ENCODE measurements around the gene SLC40A1. TPM values are rescaled to one million over a fixed set of nuclear protein-coding genes. Genes with fewer than 3 reads are reported as not detected.
A peak's percentile ranks its signal among the peaks of the same experiment; 100 is the strongest.

SLC40A1 gene
- total RNA-seq, 1 donor from 2014 or later: 133 TPM

- DNase-seq (ENCODE audit: low spot score): no peak
Measured at GRCh38 chr2:189601043-189601442, 20.5 kb upstream of the SLC40A1 start.

DNA sequence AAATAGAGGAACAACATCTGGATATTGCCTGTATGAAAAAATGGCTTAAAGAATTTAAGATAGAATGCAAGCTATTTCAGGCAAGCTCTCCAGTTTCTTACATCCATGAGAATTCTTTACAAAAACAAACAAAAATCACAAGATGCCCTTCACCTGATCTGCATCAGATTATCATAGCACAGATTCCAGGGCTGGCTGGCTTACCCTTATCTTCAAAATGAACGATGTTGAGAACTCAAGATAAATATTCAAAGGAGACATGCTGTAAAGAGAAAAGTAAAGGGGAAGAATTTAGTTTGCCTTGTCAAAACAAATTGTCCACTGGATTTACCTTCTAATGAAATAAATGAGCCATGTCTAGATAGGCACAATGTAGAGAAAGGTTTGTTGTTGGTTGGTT lies 18.7 kb upstream of the SLC40A1 start:
- DNase-seq (ENCODE audit: low spot score): peak; percentile 44

- DNase-seq (ENCODE audit: low spot score): no peak
Measured at GRCh38 chr2:189595417-189595816, 14.8 kb upstream of the SLC40A1 start.

- no peak for DNase-seq (ENCODE audit: low spot score)
Measured at GRCh38 chr2:189594305-189594704, 13.7 kb upstream of the SLC40A1 start.

DNA sequence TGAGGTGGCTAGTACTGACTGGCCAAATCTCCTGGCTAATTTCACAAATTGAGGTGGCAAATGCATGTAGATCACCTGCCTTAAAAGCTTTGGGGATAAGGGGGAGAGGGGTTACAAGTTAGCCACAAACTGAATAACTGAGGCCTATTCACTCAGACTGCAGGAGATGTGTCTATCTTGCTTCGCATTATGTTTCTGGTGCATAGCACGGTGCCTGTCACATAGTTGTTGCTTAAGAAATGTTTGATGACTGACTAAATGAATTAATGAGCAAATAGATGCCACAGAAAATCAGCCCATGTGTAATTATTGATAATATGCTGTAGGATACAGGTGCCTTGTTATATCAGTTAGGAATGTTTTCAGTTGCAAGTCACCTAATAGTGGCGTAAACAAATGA lies 12.5 kb upstream of the SLC40A1 start:
- no peak for DNase-seq (ENCODE audit: low spot score)

DNA sequence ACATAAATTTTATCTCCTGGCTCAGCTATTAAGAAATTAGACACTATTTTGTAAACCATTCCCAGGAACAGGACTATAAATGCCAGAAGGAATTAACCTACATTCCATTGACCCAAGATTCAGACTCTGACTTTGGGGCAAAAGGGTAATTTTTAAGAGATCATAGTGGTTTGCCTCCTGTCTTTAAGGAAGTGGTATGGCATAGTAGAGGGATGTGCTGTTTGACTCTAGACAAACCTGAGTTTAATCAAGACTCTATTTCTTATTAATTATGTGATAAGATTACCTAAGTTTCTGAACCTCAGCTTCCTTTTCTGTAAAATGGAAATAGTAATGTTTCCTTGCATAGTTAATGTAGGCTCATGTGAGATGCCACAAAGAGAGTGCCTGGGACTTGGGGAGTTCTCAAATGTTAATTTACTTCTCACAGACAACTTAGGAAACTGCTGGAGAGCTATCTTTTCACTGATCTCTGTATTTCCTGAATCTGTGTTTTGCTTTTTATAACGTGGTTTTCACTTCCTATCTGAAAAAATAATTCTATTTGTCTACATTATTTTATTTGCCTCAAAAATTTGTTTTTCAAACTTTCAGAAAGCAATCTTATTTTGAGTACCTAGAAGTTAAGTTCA lies 11.9 kb upstream of the SLC40A1 start:
- no peak for DNase-seq (ENCODE audit: low spot score)

DNA sequence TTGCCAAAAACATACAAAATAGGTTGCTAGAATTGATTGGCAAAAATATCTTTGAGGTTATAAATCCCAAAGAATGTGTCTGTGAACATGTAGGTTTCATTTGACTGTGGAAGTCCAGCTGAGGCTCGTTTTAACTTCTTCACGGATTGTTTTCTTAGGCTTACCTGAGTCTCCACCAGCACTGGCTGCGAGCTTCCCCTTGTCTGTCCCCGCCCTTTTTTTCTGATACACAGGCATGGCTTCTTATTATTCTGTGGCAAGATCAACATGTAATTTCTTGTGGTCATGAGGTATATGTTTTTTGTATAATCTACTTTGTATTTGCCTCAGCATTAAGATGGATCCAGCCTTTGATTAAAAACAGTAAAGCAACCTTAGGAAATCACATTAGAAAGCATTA lies 7.2 kb upstream of the SLC40A1 start:
- no peak for DNase-seq (ENCODE audit: low spot score)

DNA sequence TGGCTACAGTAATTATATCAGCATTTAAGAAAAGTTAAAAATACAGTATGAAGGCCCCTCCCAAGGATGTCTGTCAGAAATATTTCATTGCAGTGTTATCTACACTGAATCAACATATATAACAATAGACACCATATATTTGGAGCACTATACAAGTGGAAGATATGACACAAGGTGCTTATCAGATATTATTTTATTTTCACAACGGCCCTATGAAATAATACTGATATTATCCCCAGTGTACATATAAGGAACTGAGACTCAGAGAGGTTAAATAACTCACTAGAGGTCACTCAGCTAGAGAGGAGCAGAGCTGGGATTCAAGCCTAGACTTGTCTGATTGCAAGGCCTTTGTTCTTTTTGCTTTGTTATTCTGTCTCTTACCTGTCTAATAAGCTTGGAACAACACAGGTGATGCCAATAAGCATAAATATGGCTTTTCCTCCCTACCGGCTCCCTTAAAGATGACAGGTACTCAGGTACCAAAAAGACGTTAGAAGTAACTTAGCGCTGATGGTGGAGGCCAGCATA lies 4.7 kb upstream of the SLC40A1 start:
- DNase-seq (ENCODE audit: low spot score): no peak

DNA sequence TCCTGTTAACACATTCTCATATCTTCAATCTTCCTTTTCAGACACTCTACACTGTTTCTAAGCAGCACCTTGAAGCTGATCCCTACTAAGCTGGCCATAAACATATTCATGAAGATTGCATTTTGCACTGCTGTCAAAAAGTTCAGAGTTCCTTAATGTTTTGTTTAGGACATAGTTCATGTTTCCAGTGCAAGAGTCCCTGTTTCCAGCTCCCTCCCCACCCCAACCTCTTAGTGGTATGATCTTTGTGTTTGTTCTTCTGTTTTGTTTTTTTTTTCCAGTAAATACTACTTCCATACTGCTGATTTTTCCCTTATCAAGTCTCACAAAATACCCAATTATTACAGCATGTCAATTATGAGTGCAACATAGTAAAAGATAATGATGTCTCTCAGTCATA lies 4.1 kb upstream of the SLC40A1 start:
- no peak for DNase-seq (ENCODE audit: low spot score)

DNA sequence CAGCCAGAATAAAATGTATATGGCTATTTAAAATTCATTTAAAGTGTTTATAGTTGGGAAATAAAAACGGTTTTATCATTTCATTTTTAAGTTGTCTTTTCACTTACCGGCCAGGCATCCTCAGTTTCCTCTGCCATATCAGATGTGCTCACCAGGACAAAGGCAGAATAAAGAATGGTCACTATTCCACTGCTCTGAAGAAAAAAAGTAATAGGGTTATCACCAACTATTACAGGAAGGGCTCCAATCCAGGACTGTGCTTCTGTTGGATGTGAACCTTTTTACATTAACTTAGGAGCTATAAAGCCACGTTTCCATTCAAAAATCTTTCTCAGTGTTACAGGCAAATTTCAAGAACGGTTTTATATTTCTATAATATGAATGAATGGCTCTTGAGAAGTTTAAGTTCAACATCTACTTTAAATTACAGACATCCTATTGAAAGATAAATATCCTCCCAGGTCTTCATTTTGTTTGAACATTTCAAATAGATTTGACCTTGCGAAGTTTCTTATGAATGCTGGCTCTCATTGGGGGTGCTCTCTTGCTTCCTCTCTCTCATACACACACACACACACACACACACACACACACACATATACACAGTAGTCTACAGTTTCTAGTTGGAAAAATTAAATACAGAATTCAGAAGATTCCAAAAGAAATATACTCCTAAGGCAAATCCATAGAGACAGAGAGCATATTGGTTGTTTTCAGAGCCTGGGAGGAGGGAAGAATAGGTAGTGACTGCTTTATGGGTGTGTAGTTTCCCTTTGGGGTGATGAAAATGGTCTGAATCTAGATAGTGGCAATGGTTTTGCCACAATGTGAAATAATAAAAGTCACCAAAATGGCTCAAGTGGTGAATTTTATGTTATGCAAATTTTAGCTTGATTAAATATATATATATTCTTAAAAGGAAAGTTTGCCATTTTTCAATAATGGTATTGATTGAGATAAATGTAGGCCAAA lies 2.9 kb upstream of the SLC40A1 start:
- no peak for DNase-seq (ENCODE audit: low spot score)

DNA sequence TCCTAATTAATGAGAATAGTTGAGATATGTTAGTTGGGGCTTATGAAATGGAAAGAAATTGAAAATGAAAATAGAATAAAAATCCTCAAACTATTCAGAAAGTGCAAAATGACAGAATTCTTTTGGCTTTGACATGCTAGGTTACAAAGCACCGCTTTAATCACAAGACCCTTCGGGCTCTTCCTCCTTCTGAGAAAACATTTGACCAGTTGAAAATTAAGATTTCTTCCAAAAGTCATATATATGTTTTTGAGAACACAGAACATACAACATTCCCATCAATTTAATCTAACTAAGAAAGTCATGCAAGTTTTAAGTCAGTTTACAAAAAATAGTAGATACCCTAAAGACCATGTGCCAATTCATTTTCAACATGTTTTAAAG lies 2.2 kb upstream of the SLC40A1 start:
- DNase-seq (ENCODE audit: low spot score): no peak

DNA sequence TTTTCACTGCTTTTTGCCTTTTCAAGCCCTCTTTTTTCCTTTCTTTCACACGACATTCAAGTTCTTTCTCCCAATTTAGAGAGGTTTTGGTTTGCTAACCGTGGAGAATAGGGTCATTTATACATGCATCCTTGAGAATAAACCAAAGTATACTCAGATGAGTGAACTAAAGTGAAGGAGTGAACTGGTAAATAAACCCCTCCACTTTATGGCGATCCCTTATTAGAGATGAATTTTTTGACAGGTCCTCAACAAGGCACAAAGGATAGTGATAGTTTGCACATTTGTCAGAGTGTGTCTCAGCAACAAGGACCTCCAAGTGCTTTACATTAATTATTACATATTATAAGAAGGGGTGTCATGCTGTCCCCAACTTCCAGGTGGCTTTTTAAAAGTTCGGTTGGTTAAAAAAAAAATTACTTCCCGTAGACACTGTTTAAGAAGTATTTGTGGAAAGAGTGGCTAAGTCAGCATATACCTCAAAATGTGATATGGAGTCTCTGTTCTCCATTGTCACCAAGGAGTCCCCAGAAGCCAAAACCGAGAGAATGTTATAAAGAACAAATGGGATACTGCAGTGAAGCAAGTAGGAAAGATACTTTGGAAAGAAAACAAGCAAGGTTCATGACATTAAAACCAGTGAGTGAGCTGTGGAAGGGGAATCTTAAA lies 1.7 kb upstream of the SLC40A1 start:
- no peak for DNase-seq (ENCODE audit: low spot score)

DNA sequence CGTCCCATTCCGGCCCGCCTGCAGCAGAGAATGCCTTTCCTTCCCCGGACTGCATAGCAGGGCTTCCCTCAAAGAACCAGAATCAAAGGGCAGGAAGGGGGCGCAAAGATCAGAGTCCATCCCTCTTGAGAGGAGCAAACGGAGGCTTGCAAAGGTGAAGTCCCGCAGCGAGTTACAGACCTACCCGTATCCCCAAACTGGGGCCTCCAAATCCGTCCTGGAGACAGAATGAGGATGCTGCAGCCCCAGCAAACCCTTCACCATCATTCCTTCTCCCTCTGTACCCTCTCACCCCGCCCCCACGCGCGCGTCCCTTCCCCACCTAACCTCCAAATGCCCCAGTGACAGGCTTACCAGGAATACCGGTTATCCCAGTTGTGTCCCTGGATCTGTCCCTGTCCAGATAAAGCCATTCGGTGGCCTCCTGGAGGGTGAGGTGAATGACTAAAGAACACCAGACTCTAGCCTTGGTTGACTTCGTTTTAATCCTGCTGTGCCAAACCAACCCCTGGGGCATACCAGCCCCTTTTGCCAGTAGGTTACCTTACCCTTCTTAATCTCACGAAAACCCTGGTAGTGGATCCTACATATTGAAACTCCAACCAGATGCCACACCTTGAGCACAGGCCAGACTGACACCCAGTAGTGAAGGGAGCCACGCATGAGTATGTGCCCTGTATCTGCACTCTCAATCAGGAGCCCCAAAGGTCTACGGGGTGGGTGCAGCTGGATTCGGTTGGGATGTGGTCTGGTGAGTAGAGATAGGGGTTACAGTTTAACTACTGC lies 961 bp upstream of the SLC40A1 start:
- no peak for DNase-seq (ENCODE audit: low spot score)

GRCh38 chr2:189580241-189580651 lies 340 bp downstream of the SLC40A1 start:
- no peak for DNase-seq (ENCODE audit: low spot score)

GRCh38 chr2:189579585-189580186 lies 900 bp downstream of the SLC40A1 start:
- peak; percentile 55 for DNase-seq (ENCODE audit: low spot score)

GRCh38 chr2:189578272-189578950 lies 2.2 kb downstream of the SLC40A1 start:
- no peak for DNase-seq (ENCODE audit: low spot score)

DNA sequence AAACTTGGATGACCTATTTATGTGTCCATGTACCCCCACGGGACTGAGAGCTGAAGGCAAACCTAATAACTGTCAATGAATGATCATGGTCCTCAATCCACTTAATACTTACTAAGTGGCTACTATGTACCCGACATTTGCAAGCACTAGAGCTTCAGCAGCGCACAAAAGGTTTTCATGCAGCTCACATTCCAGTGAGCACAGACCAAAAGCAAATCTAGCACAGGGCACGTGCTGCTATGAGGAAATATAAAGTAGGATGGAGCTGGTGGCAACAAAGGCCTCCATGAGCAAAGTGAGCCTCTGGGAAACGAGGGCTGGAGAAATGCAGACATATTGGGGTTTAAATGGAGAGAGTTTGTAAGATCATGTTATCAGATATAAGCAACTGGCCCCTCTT lies 3.5 kb downstream of the SLC40A1 start:
- DNase-seq (ENCODE audit: low spot score): no peak

DNA sequence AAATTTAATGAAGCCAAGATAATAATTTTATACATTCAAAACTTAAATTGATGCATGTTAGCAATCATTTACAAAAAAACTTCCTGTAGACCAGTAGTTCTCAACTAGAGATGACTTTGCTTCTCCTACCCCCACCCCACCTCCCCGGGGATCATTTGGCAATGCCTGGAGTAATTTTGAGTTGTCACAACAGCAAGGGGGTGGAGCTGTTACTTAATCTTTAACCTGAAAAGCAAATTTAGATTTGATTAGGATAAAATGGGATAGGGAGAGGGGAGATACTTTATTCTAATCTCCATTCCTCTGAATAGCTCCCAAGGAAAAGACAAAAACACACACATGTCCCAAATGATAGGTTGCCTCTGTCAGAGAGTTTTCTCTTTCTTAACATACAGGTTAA lies 4.2 kb downstream of the SLC40A1 start:
- DNase-seq (ENCODE audit: low spot score): no peak

- DNase-seq (ENCODE audit: low spot score): no peak
Measured at GRCh38 chr2:189574793-189575475, 5.7 kb downstream of the SLC40A1 start.

DNA sequence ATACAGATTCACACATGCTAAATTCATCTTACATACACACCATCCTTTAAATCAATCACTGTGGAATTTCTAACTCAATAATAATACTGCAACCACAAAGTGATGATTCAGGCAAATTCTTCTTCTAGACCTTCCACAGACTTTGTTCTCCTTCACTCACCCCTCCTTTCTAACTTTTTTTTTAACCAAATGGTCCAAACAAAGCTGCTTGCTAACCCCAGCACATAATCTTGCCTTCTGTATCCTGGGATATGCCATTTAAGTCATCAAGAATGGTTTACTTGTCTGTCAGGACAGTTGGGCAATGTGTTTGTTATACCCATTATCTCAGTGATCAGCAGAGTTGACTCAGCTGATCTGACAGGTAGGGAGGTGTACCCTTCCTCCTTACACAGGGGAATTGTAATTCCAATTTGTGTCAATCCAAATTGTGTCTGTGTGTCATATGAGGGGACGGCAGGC lies 10.0 kb downstream of the SLC40A1 start:
- no peak for DNase-seq (ENCODE audit: low spot score)
